ENCODE results near the gene ARID5A. TPM values are rescaled to one million over a fixed set of nuclear protein-coding genes. Genes with fewer than 3 reads are reported as not detected.

ARID5A gene
- total RNA-seq, 1 donor from 2014 or later: 7.1 TPM

- Mint-ChIP-seq H3K27me3 (peaks cover 31% of the 10 kb centered on the region), H3K4me3 (ENCODE audit: low read depth) (no peak overlapping the region), H3K9me3 (ENCODE audit: low read depth) (peaks cover 8% of the 10 kb centered on the region), H3K27ac (no peak overlapping the region), H3K36me3 (ENCODE audit: insufficient read depth) (no peaks in the 10 kb centered on the region), H3K4me1 (ENCODE audit: low read depth) (peaks cover 3% of the 10 kb centered on the region)
- no peak for DNase-seq (ENCODE audit: low spot score, unreplicated experiment)
- TF ChIP-seq, protein P1, sequence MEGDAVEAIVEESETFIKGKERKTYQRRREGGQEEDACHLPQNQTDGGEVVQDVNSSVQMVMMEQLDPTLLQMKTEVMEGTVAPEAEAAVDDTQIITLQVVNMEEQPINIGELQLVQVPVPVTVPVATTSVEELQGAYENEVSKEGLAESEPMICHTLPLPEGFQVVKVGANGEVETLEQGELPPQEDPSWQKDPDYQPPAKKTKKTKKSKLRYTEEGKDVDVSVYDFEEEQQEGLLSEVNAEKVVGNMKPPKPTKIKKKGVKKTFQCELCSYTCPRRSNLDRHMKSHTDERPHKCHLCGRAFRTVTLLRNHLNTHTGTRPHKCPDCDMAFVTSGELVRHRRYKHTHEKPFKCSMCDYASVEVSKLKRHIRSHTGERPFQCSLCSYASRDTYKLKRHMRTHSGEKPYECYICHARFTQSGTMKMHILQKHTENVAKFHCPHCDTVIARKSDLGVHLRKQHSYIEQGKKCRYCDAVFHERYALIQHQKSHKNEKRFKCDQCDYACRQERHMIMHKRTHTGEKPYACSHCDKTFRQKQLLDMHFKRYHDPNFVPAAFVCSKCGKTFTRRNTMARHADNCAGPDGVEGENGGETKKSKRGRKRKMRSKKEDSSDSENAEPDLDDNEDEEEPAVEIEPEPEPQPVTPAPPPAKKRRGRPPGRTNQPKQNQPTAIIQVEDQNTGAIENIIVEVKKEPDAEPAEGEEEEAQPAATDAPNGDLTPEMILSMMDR (IDR thresholded peaks at IDR 0.05; ENCODE audit: unreplicated experiment): no peak
Measured at GRCh38 chr2:96512341-96512740, 24.2 kb upstream of the ARID5A start.

DNA sequence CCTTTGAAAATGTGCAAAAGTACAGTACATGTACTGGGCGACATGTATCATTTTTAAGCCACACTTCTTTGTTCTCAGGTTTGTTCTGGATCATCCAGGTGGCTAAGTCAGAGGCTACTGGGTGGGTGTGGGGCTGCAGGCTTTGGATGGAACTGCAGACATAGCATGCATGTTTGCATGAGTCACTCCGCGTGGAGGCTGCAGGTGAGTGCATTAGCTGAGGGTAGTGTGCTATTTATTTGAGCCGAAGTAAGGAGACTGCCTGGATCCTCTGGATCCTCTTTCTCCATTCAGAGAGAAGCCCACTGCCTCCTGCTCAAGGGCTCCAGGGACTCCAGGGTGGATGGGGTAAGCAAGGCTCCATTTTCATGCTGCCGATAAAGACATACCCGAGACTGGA is 22.0 kb upstream of the ARID5A start:
- DNase-seq (ENCODE audit: low spot score, unreplicated experiment): no peak
- no peaks in the 10 kb centered on the region for H3K36me3 Mint-ChIP-seq (ENCODE audit: insufficient read depth)
- no peak overlapping the region for H3K4me3 Mint-ChIP-seq (ENCODE audit: low read depth)
- peaks cover 24% of the 10 kb centered on the region for H3K27me3 Mint-ChIP-seq
- TF ChIP-seq, protein P1 (IDR thresholded peaks at IDR 0.05; ENCODE audit: unreplicated experiment): no peak
- no peak overlapping the region for H3K27ac Mint-ChIP-seq
- no peaks in the 10 kb centered on the region for H3K4me1 Mint-ChIP-seq (ENCODE audit: low read depth)
- H3K9me3 Mint-ChIP-seq (ENCODE audit: low read depth): peaks cover 11% of the 10 kb centered on the region

DNA sequence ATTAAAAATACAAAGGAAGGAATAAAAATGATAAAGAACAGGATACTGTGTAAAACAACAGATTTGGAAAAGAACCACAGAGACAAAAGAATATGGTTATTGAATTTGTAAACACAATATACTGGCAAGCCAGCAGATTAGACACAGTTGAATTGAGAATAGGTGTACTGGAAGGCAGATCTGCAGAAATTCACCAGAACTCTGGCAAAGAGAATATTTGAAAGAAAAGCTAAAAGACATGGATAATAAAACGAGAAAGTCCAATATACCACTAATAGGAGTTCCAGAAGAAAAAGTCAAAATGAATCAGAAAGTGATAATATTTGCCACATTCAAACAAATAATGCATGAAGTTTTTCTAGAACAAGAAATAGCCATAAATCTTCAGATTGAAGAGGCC is 19.5 kb upstream of the ARID5A start:
- TF ChIP-seq, protein P1 (IDR thresholded peaks at IDR 0.05; ENCODE audit: unreplicated experiment): no peak
- H3K9me3 Mint-ChIP-seq (ENCODE audit: low read depth): peaks cover 11% of the 10 kb centered on the region
- no peak for DNase-seq (ENCODE audit: low spot score, unreplicated experiment)
- peaks cover 7% of the 10 kb centered on the region for H3K27me3 Mint-ChIP-seq
- no peak overlapping the region for H3K4me3 Mint-ChIP-seq (ENCODE audit: low read depth)
- H3K36me3 Mint-ChIP-seq (ENCODE audit: insufficient read depth): no peaks in the 10 kb centered on the region
- no peaks in the 10 kb centered on the region for H3K4me1 Mint-ChIP-seq (ENCODE audit: low read depth)
- no peak overlapping the region for H3K27ac Mint-ChIP-seq

DNA sequence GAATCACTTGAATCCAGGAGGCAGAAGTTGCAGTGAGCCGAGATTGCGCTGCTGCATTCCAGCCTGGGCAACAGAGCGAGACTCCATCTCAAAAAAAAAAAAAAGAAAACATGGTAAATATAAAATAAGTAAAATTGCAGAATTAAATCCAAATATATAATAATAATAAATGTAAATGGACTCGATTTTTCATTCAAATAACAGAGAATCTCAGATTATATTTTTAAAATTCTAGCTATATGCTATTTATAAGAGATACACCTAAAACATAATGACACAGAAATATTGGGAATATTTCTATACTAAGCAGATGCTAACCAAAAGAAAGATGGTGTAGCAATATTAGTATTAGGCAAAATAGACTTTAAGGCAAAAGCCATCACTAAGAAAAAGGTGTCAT is 16.3 kb upstream of the ARID5A start:
- DNase-seq (ENCODE audit: low spot score, unreplicated experiment): no peak
- H3K9me3 Mint-ChIP-seq (ENCODE audit: low read depth): peaks cover 11% of the 10 kb centered on the region
- no peaks in the 10 kb centered on the region for H3K36me3 Mint-ChIP-seq (ENCODE audit: insufficient read depth)
- H3K4me1 Mint-ChIP-seq (ENCODE audit: low read depth): no peaks in the 10 kb centered on the region
- no peak overlapping the region for H3K4me3 Mint-ChIP-seq (ENCODE audit: low read depth)
- TF ChIP-seq, protein P1 (IDR thresholded peaks at IDR 0.05; ENCODE audit: unreplicated experiment): no peak
- no peak overlapping the region for H3K27ac Mint-ChIP-seq
- peaks cover 14% of the 10 kb centered on the region for H3K27me3 Mint-ChIP-seq

DNA sequence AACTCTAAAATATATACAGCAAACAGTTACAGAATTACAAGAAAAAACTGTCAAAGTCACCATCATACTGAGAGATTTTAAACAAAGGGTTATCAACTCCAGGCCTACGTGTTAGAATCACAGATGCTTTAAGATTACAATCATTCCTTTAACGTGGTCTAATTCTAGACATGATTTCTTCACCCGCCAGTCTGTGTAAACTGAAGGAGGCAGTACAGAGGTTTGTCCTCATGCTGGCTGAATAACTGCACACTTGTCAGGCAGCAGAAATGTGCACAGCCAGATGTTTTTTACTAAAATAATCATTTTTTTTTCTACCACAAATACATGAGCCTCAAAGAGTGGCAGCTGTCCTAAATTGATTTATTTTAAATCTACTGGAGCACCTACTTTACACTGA is 15.9 kb upstream of the ARID5A start:
- Mint-ChIP-seq H3K27me3 (peaks cover 14% of the 10 kb centered on the region), H3K9me3 (ENCODE audit: low read depth) (peaks cover 11% of the 10 kb centered on the region), H3K4me1 (ENCODE audit: low read depth) (no peaks in the 10 kb centered on the region), H3K36me3 (ENCODE audit: insufficient read depth) (no peaks in the 10 kb centered on the region), H3K4me3 (ENCODE audit: low read depth) (no peak overlapping the region), H3K27ac (no peak overlapping the region)
- TF ChIP-seq, protein P1 (IDR thresholded peaks at IDR 0.05; ENCODE audit: unreplicated experiment): no peak
- no peak for DNase-seq (ENCODE audit: low spot score, unreplicated experiment)

Measured in progenitor cell of endocrine pancreas (in vitro differentiated cells).